HK-2 (cell line): Measurements from ENCODE around the gene SAMD4A.

Experiments used
- DNase-seq: peaks from one replicate; pipeline ENCODE4 v3.0.0-alpha.2; 2018; ENCODE audit not compliant: unreplicated experiment

SAMD4A gene

GRCh38 chr14:54704768-54705167, 137.8 kb downstream of the SAMD4A start:
- no peak for DNase-seq

- no peak for DNase-seq
Observed at GRCh38 chr14:54706769-54707168, 139.8 kb downstream of the SAMD4A start.

GRCh38 chr14:54708161-54708560, 141.2 kb downstream of the SAMD4A start:
- no peak for DNase-seq

- DNase-seq, result no peak
Observed at GRCh38 chr14:54708982-54709381, 142.1 kb downstream of the SAMD4A start.

- DNase-seq, result no peak
Observed at GRCh38 chr14:54709444-54709843, 142.5 kb downstream of the SAMD4A start.

GRCh38 chr14:54709867-54710266, 142.9 kb downstream of the SAMD4A start:
- no peak for DNase-seq

GRCh38 chr14:54711312-54711711, 144.4 kb downstream of the SAMD4A start:
- DNase-seq, result no peak

GRCh38 chr14:54711812-54712464, 145.0 kb downstream of the SAMD4A start:
- DNase-seq, result no peak

- no peak for DNase-seq
Observed at GRCh38 chr14:54712465-54713200, 145.7 kb downstream of the SAMD4A start.

- DNase-seq, result no peak
Observed at GRCh38 chr14:54713379-54713778, 146.5 kb downstream of the SAMD4A start.

GRCh38 chr14:54715239-54715638, 148.3 kb downstream of the SAMD4A start:
- no peak for DNase-seq

- DNase-seq, result no peak
Observed at GRCh38 chr14:54715811-54716210, 148.9 kb downstream of the SAMD4A start.

- DNase-seq, result no peak
Observed at GRCh38 chr14:54716862-54717261, 149.9 kb downstream of the SAMD4A start.

- no peak for DNase-seq
Observed at GRCh38 chr14:54718046-54718445, 151.1 kb downstream of the SAMD4A start.

- DNase-seq, result no peak
Observed at GRCh38 chr14:54719406-54719805, 152.5 kb downstream of the SAMD4A start.

GRCh38 chr14:54722791-54723432, 156.0 kb downstream of the SAMD4A start:
- DNase-seq, result no peak

- no peak for DNase-seq
Observed at GRCh38 chr14:54724123-54724522, 157.2 kb downstream of the SAMD4A start.

GRCh38 chr14:54724676-54725325, 157.9 kb downstream of the SAMD4A start:
- no peak for DNase-seq

GRCh38 chr14:54725998-54726397, 159.1 kb downstream of the SAMD4A start:
- DNase-seq, result no peak

- no peak for DNase-seq
Observed at GRCh38 chr14:54727929-54728328, 161.0 kb downstream of the SAMD4A start.

GRCh38 chr14:54728700-54729527, 162.0 kb downstream of the SAMD4A start:
- no peak for DNase-seq
